T-helper 17 cell (primary cell): ENCODE results near the gene RASL12. TPM values are rescaled to one million over a fixed set of nuclear protein-coding genes. Genes with fewer than 3 reads are reported as not detected.
A peak's percentile ranks its signal among the peaks of the same experiment; 100 is the strongest.
"Not testable (repeated sequence)": the region's sequence is repeated elsewhere in the genome, so short reads cannot be mapped to it uniquely, and the experiment has no call there.

ENCODE experiments used
- ATAC-seq: fragments of 150-1000 bp; cut with Tn5 transposase; 2 replicates; pipeline ENCODE4 v1.10.0; 2021; ENCODE audit warnings: mild to moderate bottlenecking, moderate library complexity
- DNase-seq, 3 donors: peaks; one replicate each; pipeline versions ENCODE4 v3.0.0 to v3.0.0-alpha.2; 2020 to 2021
- H3K9me3 ChIP-seq: one replicate; pipeline ENCODE4 v1.7.0; 2013; ENCODE audit warnings: low read length, mild to moderate bottlenecking; ENCODE audit not compliant: control insufficient read depth, poor library complexity, severe bottlenecking
- H3K27ac Mint-ChIP-seq: one replicate; pipeline ENCODE4 v1.8.0; 2022; ENCODE audit warnings: mild to moderate bottlenecking, moderate library complexity, mixed read lengths
- H3K27me3 Mint-ChIP-seq: one replicate; pipeline ENCODE4 v1.8.0; 2022; ENCODE audit warnings: mixed read lengths
- H3K36me3 Mint-ChIP-seq: one replicate; pipeline ENCODE4 v1.8.0; 2022; ENCODE audit warnings: low read depth, mixed read lengths
- H3K4me1 Mint-ChIP-seq: one replicate; pipeline ENCODE4 v1.8.0; 2022; ENCODE audit warnings: mild to moderate bottlenecking, mixed read lengths
- H3K4me3 Mint-ChIP-seq: one replicate; pipeline ENCODE4 v1.8.0; 2022; ENCODE audit warnings: mild to moderate bottlenecking, moderate library complexity, mixed read lengths
- total RNA-seq, 4 donors: library from RNA in 2 of 4; stranded (reverse) in 2 of 4; gene quantifications; one replicate each; pipeline ENCODE4 v1.2.3 and lab custom pipeline; 2022 to 2026

Gene RASL12
- total RNA-seq, 2 donors from 2014 or later, result not detected

DNA sequence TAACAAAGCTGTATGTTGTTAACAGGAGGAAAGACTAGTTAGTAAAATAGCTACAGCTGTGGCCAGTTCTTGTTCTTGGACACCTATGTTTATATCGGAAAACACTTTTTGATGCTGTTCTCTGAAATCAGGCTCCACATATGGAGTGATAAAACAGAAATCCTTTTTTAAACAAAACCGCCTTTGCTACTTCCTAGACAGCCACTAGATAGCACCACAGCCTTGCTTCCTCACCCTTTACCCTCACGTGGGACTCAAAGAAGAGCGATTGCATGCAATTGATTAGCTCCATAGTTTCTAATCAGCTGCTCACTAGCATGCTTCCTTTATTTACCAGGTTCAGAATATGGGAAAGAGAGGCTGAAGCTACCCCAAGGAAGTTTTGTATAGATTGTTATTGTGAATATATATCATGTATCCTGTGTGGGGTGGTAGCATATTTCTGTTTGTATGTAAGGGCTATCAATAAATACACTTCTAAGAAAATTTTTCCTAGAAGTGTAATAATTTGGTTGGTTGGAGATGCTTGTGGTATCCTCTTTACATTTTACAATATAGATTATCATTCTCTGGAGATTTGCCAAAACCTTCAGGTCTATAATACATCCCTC is 34.0 kb downstream of the RASL12 start:
- ATAC-seq (peak; percentile 53), DNase-seq (no peak)
- H3K4me1 Mint-ChIP-seq, result peaks cover 6% of the 10 kb centered on the region
- no peak overlapping the region for H3K4me3 Mint-ChIP-seq
- H3K9me3 ChIP-seq, result no peaks in the 10 kb centered on the region
- H3K27me3 Mint-ChIP-seq, result peaks cover 23% of the 10 kb centered on the region
- H3K36me3 Mint-ChIP-seq, result no peaks in the 10 kb centered on the region
- no peak overlapping the region for H3K27ac Mint-ChIP-seq

DNA sequence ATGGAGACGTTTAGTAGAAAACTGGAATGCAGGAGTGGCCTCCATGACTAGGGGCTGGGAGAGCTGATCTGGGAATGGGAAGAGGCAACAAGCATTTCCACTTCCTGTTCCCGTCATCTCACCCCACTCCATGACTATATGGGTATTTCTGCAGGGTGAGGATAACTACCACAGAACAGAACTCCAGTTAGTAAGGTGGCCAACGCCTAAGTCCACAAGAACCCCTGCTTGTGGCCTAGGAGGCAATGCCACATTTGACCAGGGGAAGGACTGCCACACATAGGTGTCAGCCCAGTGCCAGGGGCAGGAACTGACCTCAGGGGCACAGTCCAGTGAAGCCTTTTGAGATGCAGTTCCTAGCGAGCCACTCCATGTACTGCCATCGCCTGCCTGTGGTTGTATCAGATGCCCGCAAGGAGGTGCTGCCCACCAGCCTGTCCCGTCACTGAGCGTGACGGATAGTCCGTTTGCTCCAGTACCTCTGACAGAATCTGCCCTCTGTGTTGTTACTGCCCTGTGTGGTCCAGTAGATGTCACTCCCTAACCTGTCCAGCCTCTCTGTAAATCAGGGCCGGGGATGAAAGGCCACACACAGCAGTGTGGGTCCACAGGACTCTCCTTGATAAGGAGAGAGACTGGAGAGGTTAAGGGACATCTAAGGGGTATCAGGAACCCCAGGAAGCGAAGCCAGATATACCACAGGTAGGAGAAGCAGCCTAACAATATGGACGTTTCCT is 34.8 kb downstream of the RASL12 start:
- Mint-ChIP-seq H3K27ac (no peak overlapping the region), H3K27me3 (peaks cover 23% of the 10 kb centered on the region), H3K36me3 (peaks cover 3% of the 10 kb centered on the region), H3K4me1 (peaks cover 12% of the 10 kb centered on the region), H3K4me3 (no peak overlapping the region)
- no peaks in the 10 kb centered on the region for H3K9me3 ChIP-seq
- DNase-seq, result peak in 1 of 3 donors; percentile 20
- peak; percentile 45 for ATAC-seq

GRCh38 chr15:65029736-65030208 is 38.0 kb downstream of the RASL12 start:
- DNase-seq (no peak), ATAC-seq (no peak)
- H3K27me3 Mint-ChIP-seq, result peaks cover 23% of the 10 kb centered on the region
- no peak overlapping the region for H3K27ac Mint-ChIP-seq
- no peaks in the 10 kb centered on the region for H3K9me3 ChIP-seq
- H3K4me1 Mint-ChIP-seq, result peaks cover 24% of the 10 kb centered on the region
- peaks cover 11% of the 10 kb centered on the region for H3K36me3 Mint-ChIP-seq
- H3K4me3 Mint-ChIP-seq, result peak overlapping the region; percentile 33

- peaks cover 28% of the 10 kb centered on the region for H3K4me1 Mint-ChIP-seq
- H3K36me3 Mint-ChIP-seq, result peaks cover 14% of the 10 kb centered on the region
- peak within 1 kb of the TSS; percentile 92 for H3K27ac Mint-ChIP-seq
- peak; percentile 88 to 92 (median 90) for DNase-seq
- H3K4me3 Mint-ChIP-seq, result peak within 1 kb of the TSS; percentile 99
- H3K9me3 ChIP-seq, result no peaks in the 10 kb centered on the region
- peaks cover 23% of the 10 kb centered on the region for H3K27me3 Mint-ChIP-seq
- peak; percentile 96 for ATAC-seq
Measured at GRCh38 chr15:65028921-65029735, 38.7 kb downstream of the RASL12 start, which contains the start of gene MTFMT. TSS of gene MTFMT (minus strand) at chr15:65029639. CDS start at chr15:65029613, 26 bp downstream.

DNA sequence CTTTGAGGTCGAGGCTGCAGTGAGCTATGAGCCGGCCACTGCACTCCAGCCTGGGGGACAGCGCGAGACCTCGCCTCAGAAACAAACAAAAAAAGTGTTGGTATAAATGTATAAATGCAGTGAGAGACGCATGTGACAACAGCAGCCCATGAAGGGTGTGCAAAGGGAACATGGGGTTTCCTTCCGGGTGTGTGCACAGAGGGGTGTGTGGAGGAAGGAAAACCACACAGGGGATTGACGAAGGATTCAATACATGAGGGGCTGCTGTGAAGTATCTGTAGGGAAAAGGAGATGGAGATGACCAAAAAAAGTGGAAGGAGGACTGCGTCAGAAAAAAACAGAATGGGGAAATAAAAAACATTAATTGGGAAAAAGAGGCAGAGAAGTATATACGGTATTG is 39.5 kb downstream of the RASL12 start:
- Mint-ChIP-seq H3K4me1 (peaks cover 28% of the 10 kb centered on the region), H3K27me3 (peaks cover 22% of the 10 kb centered on the region), H3K4me3 (peak overlapping the region; percentile 99), H3K27ac (peak overlapping the region; percentile 92), H3K36me3 (peaks cover 14% of the 10 kb centered on the region)
- no peak for DNase-seq
- no peak for ATAC-seq
- H3K9me3 ChIP-seq, result no peaks in the 10 kb centered on the region

DNA sequence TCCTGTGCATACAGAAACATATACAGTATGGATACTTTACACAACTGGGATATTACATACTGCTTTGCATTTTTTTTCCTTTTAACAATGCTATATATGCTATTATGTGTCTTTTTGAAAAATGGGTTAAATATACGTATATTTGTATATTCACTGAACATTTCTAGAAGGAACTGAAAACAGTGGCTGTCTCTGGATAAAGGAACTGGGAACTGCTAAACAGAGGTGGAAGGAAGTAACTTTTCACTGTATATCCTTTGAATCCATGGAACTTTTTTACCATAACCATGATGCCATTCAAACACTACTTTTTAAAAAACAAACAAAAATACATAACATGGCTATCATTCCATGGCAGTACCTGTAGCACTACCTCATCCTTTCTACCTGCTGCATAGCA is 40.2 kb downstream of the RASL12 start:
- peaks cover 25% of the 10 kb centered on the region for H3K4me1 Mint-ChIP-seq
- H3K4me3 Mint-ChIP-seq, result peak overlapping the region; percentile 99
- no peak overlapping the region for H3K27ac Mint-ChIP-seq
- no peaks in the 10 kb centered on the region for H3K9me3 ChIP-seq
- peaks cover 16% of the 10 kb centered on the region for H3K27me3 Mint-ChIP-seq
- ATAC-seq (no peak), DNase-seq (no peak)
- H3K36me3 Mint-ChIP-seq, result peaks cover 14% of the 10 kb centered on the region

DNA sequence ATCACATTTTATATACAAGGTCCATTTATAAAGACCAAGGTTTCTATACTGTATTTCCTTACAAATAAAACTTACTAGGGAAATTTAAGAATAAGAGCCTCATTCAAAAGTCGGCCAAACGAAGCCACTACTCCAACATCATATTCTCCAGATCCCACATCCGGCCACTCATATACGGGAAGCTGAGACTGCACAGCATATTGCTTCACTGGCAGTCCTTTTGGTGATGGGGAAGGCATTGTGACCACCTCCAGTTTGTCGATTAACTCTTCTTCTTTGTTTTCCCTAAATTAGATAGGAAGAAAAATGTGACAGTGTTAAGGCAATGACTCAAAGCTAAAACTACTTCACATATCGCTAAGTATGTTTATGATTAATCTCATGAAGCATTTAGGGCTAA is 41.0 kb downstream of the RASL12 start:
- H3K4me3 Mint-ChIP-seq, result no peak overlapping the region
- no peak overlapping the region for H3K27ac Mint-ChIP-seq
- peaks cover 22% of the 10 kb centered on the region for H3K4me1 Mint-ChIP-seq
- DNase-seq, result no peak
- H3K36me3 Mint-ChIP-seq, result peaks cover 14% of the 10 kb centered on the region
- peaks cover 8% of the 10 kb centered on the region for H3K27me3 Mint-ChIP-seq
- no peaks in the 10 kb centered on the region for H3K9me3 ChIP-seq
- no peak for ATAC-seq

- no peaks in the 10 kb centered on the region for H3K27me3 Mint-ChIP-seq
Measured at GRCh38 chr15:65021488-65021887, 46.3 kb downstream of the RASL12 start.

DNA sequence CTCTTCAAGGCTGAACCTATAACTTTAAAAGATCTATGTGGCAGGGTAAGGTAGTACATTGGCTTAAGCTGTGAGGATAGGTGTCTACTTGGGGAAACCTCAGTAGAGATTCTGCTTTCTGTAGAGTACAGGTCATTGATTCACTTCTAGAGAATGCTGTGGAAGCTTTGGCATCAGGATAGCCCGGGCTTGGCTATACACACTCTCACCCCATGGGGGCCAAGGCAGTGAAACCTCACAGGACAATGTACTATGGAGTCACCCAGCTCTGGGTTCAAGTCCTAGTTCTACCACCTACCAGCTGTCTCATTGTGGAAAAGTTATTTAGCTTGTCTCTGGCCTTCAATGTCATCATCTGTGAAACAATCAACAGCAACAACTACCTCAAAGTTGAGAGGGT is 47.4 kb downstream of the RASL12 start:
- Mint-ChIP-seq H3K36me3 (peaks cover 15% of the 10 kb centered on the region), H3K4me3 (no peak overlapping the region), H3K27me3 (no peaks in the 10 kb centered on the region), H3K27ac (no peak overlapping the region), H3K4me1 (peaks cover 7% of the 10 kb centered on the region)
- DNase-seq (no peak), ATAC-seq (no peak)
- H3K9me3 ChIP-seq, result no peaks in the 10 kb centered on the region

More at GRCh38 chr15:65021488-65021887, 46.3 kb downstream of the RASL12 start:
- Mint-ChIP-seq H3K27ac (no peak overlapping the region), H3K36me3 (peaks cover 17% of the 10 kb centered on the region), H3K4me1 (peaks cover 12% of the 10 kb centered on the region), H3K4me3 (no peak overlapping the region)
- no peaks in the 10 kb centered on the region for H3K9me3 ChIP-seq
- no peak for DNase-seq
- ATAC-seq, result no peak

- not testable (repeated sequence) for H3K36me3 Mint-ChIP-seq, H3K4me3 Mint-ChIP-seq
Measured at GRCh38 chr15:65011198-65011597, 56.6 kb downstream of the RASL12 start.

DNA sequence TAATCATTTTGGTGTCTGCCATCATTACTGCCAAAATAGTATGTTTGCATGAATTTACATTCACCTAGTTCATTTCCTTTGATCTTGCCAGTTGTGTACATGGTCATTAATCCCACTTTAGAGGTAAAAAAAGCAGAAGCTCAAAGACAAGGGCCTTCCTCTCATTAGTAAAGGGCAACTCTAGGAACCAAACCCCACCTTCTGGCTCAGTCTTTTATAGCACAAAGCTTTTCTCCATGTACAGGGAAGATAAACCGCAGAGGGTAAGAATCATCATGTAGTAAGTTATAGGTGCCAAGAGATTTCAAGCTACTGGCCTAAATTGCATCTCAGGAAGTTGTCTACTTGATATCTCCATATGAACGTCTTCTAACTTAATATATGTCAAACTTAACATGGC is 58.8 kb downstream of the RASL12 start:
- peak overlapping the region; percentile 29 for H3K27ac Mint-ChIP-seq
- H3K36me3 Mint-ChIP-seq, result peaks cover 7% of the 10 kb centered on the region
- no peak for ATAC-seq

More at GRCh38 chr15:65011198-65011597, 56.6 kb downstream of the RASL12 start:
- not testable (repeated sequence) for DNase-seq, ATAC-seq, H3K27me3 Mint-ChIP-seq, H3K9me3 ChIP-seq, H3K27ac Mint-ChIP-seq
- peaks cover 12% of the 10 kb centered on the region for H3K4me1 Mint-ChIP-seq

DNA sequence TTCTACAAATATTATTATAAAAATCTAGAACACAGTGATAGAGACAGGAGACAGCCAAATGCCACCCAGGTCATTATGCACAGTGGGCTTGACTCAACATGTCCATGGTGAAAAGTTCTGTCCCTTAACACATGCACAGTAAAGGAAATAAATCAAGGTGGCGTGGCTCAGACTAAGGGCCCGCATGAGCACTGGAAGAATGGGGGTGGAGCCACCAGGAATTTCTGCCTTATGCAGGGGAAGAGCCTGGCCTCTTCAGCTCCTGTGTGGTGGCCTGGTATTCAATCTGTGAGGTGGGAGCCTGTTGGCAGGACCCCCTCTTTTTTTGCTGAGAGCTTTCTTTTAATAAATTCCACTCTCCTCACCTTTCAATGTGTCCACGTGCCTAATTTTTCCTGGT is 60.9 kb downstream of the RASL12 start:
- DNase-seq (no peak), ATAC-seq (no peak)
- Mint-ChIP-seq H3K27ac (no peak overlapping the region), H3K36me3 (peaks cover 3% of the 10 kb centered on the region), H3K4me1 (peaks cover 13% of the 10 kb centered on the region), H3K4me3 (no peak overlapping the region), H3K27me3 (no peaks in the 10 kb centered on the region)
- H3K9me3 ChIP-seq, result no peaks in the 10 kb centered on the region

More for the DNA sequence above, 58.8 kb downstream of the RASL12 start:
- Mint-ChIP-seq H3K27me3 (no peaks in the 10 kb centered on the region), H3K4me1 (peaks cover 13% of the 10 kb centered on the region), H3K4me3 (no peak overlapping the region)
- no peaks in the 10 kb centered on the region for H3K9me3 ChIP-seq
- no peak for DNase-seq

- peaks cover 9% of the 10 kb centered on the region for H3K4me1 Mint-ChIP-seq
- H3K4me3 Mint-ChIP-seq, result no peak overlapping the region
- DNase-seq, result no peak
- no peaks in the 10 kb centered on the region for H3K9me3 ChIP-seq
- H3K27ac Mint-ChIP-seq, result no peak overlapping the region
- no peaks in the 10 kb centered on the region for H3K27me3 Mint-ChIP-seq
- H3K36me3 Mint-ChIP-seq, result peaks cover 2% of the 10 kb centered on the region
- ATAC-seq, result no peak
Measured at GRCh38 chr15:65004993-65005392, 62.8 kb downstream of the RASL12 start.
